GM19351 (cell line): ENCODE data around the gene LGALS9C.
"Not testable (repeated sequence)": the region's sequence is repeated elsewhere in the genome, so short reads cannot be mapped to it uniquely, and the experiment has no call there.

Experiments used
- ATAC-seq: cut with Tn5 transposase; IDR thresholded peaks from one replicate; pipeline ENCODE4 v1.9.1; 2021; ENCODE audit warnings: mild to moderate bottlenecking, moderate library complexity; ENCODE audit not compliant: unreplicated experiment

Gene LGALS9C

DNA sequence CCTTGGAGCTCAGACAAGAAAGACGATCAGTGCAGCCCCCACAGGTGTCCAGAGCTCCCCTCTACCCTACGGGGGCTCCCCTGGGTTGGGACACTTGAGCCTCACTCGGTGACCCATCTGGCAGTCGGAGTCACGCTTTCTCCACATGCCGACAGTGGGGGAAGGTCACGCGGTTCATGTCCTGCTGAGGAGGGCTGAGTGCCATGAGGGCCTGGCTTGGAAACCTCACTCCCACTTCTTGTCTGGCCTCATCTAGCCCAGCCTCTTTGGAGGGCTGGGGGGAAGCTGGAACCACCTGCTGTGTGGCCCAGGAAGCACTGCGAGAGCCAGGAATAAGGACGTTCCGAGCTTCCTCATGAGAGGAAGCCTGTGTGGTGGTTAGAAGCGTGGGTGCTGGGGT is 1.8 kb downstream of the LGALS9C start:
- ATAC-seq: not testable (repeated sequence)

DNA sequence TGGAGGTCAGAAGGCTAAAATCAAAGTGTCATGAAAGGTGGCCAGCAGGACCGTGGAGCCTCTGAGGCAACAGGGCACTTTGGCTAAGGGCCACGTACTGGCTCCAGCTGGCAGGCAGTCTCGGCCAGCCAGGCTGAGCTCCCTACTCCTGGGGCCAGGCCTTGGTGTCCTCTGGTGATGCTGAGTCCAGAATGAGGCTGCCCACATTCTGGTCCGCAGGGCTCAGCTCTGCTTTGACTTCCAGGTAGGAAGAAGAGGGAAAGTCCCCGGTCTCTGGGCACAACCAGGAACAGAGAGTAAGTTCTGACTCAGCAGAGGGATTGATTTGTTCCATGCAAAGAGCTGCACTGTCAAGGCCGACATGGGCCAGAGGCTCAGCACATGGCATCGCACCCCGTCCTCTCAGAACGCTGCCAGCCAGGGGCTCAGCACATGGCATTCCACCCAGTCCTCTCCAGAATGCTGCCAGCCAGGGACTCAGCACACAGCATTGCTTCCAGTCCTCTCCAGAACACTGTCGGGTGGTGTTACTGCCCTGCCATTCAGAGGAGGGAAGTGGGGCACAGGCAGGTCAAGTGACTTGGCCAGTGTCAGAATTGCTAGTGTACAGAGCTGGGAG is 2.5 kb downstream of the LGALS9C start:
- not testable (repeated sequence) for ATAC-seq

DNA sequence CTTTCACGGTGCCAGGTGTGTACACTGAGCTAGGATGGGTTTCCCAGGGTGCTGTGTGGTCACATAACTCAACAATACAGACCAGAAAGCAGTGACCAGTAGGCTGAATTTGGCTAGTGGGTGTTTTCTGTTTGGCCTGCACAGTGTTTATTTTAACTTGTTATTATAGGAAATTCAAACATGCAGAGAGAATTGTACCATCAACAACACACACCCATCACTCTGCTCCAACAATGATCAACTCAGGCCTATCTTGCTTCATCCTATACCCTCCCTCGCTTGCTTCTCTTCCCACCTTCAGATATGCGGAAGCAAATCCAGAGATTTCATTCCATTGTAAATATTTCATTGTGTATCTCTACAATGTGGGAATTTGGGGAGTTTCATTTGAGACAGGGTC is 5.2 kb downstream of the LGALS9C start:
- ATAC-seq: not testable (repeated sequence)

DNA sequence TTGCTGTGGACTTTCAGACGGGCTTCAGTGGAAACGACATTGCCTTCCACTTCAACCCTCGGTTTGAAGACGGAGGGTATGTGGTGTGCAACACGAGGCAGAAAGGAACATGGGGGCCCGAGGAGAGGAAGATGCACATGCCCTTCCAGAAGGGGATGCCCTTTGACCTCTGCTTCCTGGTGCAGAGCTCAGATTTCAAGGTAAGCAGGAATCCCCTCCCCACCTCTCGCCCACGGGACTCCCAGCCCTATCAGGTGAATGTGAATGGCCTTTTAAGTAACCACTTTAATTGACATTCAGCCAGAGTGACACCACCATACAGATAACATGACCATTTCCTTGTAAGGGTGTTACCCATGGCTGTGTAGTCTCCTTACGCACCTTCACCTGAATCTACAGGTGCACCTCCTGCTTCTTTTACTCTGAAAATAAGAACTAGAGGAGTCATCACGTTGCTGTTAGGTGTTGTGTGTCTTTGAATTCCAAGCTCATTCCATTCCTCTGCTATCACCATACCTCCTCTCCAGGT is 9.4 kb downstream of the LGALS9C start:
- ATAC-seq: not testable (repeated sequence)

DNA sequence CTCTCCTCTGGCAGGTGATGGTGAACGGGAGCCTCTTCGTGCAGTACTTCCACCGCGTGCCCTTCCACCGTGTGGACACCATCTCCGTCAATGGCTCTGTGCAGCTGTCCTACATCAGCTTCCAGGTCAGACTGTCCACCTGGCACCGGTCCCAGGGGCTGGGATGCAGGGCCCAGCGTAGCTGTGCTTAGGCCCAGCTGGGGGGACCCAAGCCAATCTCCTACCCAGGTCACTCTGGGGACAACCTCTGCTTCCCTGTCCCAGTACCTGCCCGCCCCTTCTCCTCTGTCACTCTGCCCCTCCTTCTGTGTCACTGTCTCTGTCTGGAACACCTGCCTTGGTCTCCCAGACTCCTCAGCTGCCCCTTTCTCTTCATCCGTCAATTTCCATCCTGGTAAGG is 11.0 kb downstream of the LGALS9C start:
- ATAC-seq: not testable (repeated sequence)

DNA sequence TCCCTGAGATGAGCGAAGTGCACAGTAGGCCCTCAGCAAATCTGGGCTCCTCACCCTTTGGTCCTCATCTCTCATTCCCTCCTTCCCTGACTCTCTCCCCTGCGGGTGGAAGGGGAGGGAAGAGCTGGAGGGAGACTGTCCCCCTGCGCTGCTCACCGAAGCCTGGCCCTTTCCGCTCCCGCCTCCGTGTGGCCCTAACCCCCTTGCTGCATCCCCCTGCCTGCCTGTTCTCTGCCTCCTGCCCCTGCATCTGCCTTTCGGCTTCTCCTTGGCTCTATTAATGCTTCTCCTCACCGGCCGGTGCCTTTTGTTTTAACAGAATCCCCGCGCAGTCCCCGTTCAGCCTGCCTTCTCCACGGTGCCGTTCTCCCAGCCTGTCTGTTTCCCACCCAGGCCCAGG is 12.0 kb downstream of the LGALS9C start:
- not testable (repeated sequence) for ATAC-seq

DNA sequence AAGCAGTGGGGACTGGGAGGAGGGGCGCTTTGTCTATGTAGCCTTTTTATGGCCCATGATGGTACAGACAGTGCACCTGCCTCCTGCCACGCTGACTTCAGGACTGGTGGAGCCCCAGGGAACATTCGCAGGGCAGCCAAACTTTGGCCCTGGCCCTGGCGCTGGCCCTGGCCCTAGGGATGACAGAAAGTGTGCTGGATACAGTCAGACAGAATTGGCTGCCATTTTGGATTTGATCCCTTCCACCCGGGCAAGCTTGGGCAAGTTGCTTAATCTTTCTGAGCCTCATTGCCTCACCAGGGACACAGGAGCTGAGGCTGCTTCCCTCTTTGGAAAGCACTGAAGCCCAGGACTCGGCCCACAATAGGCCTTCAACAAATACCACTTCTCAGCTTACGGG is 13.4 kb downstream of the LGALS9C start:
- ATAC-seq: not testable (repeated sequence)

DNA sequence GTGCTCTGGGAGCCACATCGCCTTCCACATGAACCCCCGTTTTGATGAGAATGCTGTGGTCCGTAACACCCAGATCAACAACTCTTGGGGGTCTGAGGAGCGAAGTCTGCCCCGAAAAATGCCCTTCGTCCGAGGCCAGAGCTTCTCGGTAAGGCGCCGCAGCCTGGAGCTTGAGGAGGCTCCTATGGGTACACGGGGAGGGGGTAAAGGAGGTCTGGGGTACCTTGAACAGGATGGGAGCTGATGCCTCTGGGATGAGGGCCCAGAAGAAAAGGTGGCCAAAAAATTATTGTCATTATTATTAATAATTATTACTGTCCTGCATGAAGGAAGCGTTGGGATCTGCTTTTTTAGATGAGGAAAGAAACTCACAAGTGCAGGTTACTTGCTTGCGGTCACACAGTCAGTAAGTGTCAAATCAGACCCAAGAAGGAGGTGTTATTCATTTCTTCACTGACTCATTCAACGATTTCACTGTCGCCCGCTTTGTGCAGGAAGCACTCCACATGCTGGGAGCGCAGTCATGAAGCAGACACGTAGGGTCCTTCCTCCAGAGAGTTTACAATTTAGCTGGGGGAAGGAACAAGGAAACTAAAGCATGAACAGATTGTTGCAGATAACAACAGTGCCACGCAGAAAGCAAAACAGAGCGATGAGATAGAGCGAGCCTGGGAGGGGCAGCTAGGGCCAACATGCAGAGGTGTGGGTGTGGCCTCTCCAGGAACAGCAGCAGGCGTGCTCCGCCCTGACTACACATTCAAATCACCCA is 16.3 kb downstream of the LGALS9C start:
- ATAC-seq: peak; percentile 69

DNA sequence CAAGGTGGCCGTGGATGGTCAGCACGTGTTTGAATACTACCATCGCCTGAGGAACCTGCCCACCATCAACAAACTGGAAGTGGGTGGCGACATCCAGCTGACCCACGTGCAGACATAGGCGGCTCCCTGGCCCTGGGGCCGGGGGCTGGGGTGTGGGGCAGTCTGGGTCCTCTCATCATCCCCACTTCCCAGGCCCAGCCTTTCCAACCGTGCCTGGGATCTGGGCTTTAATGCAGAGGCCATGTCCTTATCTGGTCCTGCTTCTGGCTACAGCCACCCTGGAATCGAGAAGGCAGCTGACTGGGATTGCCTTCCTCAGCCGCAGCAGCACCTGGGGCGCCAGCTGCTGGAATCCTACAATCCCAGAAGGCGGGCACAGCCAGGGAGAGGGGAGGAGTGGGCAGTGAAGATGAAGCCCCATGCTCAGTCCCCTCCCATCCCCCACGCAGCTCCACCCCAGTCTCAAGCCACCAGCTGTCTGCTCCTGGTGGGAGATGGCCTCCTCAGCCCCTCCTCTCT is 17.7 kb downstream of the LGALS9C start:
- ATAC-seq: not testable (repeated sequence)

DNA sequence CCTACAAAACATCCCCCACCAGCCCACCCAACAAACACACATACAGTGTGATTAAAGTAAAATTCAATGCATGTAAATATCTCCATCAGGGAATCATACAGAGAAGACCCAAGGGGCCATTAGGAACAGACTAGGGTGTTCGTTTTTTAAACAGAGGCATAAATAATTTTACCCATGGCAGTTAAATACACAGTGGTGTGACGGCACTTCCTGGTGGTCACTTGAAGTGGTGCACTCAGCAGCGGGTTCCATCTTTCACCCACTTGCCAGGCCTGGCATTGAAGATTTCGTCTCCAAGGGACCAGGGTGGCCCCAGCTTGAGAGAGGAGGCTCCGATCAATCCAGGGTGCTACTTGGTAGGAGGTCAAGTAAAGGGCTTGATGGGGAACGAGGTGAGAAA is 20.5 kb downstream of the LGALS9C start:
- ATAC-seq: not testable (repeated sequence)

DNA sequence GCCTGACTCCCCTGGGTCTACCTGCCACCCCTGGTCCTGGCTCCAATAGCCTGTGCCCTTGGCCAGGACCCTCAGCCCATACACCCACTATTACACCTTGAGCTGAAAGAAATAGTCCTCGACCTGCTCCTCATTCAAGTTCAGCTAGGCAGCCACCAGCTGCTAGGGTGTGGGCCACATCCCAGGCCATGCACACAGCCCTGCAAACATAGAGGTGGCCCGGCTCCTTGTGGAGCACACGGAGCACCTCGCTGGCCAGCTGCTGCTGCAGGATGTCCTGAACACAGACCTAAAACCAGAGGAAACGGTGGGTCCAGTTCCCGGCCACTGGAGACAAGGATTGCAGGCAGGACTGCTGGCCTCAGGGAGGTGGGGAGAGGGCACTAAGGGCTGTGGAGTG is 22.5 kb downstream of the LGALS9C start:
- not testable (repeated sequence) for ATAC-seq

DNA sequence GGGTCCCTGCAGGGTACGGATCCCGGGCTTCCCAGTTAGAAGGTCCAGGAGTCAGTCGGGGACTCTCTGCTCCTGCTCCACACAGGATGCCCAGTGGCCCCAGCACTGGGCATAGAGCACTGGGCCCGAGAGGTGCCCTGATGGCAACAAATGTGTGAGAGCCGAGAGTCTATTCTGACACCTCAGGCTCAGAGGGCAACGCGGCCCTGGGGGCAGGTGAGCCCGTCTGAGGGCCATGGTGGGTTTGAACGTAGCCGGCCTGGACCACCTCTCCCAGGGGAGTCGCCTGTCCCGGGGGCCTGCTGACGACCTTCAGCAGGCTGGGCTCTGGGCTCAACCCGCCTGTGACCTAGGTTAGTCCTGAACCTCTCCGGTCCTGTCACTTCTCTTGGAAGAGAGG is 23.2 kb downstream of the LGALS9C start:
- ATAC-seq: not testable (repeated sequence)

DNA sequence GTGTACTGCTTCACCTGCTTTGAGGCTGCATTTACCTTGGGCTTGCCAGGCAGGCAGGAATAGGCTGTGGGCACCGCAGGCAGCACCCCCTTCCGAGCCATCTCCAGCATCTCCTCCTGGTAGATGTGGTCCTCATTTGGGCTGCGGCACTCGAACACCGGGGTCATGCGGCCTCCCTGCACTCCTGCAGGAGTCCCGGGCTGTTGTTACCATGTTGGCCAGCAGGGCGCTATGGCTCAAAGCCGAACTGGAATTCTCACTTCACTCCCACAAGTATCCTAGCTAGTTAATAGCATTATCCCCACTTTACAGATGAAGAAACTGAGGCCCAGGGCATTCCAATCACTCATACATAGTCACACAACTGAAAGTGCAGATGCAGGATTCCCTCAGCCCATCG is 23.7 kb downstream of the LGALS9C start:
- ATAC-seq: not testable (repeated sequence)

DNA sequence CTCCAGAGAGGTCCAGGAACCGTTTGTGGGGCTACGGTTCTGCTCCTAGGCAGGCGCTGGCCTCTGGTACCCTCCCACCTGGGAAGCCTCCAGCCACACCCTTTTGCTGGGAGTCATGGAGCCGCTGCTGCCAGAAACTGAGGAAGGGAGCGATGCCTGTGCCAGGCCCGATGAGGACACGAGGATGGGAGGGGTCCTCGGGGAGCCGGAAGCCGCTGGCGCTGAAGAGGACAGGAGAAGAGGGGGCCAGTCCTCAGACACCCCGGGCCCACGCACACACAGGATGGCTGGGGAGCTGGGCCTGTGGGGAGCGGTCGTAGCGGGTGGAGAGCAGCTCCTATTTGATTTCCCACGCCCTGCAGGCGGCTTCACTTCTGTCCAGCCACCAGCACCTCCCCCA is 24.2 kb downstream of the LGALS9C start:
- ATAC-seq: not testable (repeated sequence)

DNA sequence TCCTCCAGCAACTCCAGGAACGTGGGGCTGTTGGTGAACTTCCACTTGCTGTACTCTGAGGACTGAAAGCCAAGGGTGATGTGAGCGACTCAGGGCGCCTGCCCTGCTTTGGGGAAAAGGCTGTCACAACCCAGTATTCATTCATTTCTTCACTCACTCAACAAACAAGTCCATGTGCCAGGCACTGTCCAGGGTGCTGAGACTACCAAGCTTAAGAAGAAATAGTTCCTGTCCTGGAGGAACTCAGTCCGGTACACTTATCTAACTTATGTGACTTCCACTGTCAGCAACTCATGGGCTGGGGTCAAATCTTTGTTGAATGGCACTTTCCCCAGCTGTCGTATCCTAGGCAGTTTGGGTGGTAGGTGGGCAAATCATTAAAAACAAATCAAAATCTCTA is 26.6 kb downstream of the LGALS9C start:
- not testable (repeated sequence) for ATAC-seq

DNA sequence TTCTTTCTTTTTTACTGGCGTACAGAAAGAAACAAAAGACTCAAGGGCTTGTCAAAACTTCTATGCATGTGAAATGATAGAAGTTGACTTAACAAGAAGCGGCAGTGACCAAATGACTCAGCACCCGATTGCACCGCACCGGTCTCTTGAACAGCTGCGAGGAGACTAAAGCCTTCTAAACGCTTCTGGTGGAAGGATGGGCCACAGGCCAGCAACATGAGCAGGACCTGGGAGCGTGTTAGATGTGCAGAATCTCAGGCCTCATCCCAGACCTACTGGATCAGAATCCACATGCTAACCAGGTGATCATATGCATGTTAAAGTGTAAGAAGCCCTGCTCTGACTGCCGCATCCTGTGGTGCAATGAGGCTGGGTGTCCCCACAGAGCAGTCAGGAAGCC is 31.1 kb downstream of the LGALS9C start:
- ATAC-seq: not testable (repeated sequence)

DNA sequence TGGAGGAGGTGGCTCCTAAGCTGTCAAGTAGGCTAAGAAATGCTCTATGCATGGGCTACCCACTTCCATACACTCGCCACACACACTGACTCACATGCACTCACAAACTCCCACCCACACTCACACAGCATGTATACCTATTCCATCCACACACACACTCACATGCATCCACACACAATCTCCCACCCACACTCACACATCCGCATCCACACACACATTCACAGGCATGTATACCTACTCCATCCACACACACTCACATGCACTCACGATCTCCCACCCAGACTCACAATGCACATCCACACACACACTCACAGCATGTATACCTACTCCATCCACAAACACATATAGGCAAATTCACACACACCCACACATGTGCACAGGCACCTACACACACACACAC is 32.1 kb downstream of the LGALS9C start:
- not testable (repeated sequence) for ATAC-seq

DNA sequence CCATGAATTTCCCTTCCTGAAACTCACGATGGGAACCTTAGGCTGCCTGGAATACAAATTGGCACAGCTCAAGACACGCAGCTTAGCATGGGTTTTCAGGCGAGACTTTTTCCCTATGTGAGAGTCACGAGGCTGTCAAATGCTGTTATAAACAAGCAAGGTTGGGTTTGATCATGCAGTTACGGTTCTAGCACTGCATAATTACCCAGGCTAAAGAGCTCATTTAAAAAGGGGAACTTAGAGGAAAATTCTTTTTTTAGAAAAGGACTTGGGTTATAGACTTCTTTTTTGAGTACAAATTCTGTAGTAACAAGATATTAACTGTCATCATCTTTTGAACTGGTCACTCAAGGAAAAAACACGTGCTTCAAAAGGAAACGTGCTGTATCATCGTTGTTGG is 44.5 kb downstream of the LGALS9C start:
- not testable (repeated sequence) for ATAC-seq

DNA sequence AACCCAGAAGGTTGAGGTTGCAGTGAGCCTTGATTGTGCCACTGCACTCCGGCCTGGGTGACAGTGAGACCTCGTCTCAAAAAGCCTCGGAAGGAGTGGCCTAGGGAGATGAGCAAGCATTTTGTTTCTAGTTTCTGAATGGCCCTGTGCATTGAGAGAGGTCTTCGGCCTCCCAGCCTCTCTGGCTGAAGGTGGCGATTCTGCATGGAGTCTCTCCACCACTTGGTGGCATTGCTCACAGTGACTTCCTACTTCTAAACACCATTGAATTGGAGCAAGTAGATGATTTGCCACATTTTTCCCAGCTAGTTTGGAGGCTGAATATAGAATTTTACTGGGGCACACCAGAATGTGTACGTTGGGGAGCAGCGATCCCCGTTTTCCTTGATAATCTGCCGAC is 48.4 kb downstream of the LGALS9C start:
- not testable (repeated sequence) for ATAC-seq

DNA sequence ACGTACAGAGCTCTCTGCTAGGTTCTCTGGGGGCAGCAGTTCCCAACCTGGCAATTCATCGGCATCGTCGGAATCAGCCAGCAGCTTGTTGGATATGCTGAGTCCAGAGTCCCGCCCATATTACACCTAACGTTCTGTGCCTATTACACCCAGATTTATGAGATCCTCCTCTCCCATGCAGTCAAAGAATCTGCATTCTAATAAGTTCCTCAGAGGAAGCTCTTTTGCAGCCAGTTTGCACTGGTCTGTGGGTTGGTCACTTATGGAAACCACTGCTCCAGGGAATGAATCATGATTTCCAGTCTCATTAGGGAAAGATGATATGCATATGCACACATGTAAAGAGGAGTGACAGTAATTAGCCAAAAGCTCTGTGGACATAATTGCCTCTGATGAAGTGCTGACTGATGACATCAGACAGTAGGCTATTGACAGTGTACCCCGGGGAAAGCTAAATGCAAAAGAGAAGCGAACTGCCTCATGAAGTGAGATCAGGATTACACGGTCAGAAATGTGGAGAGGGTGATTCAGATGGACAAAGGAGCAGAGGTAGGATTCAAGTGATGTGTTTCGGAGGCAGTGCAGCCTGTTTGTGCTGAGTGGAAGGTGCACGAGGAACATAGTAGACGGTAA is 49.7 kb downstream of the LGALS9C start:
- ATAC-seq: not testable (repeated sequence)

DNA sequence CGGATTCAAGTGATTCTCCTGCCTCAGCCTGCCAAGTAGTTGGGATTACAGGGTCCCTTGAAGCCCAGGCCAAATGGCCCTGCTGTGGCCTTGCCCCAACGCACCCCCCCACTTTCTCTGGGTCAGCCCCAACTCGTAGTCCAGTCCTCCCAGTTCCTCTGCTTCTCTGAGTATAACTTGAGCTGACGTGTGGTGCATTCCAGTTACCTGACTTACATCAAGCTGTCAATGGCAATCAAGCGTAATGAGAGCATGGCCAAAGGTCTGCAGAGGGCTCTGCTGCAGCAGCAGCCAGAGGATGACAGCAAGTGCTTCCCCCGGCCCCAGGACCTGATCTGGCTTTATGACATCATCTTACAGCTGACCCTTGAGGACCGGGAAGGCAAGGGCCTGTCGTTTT is 50.8 kb downstream of the LGALS9C start:
- ATAC-seq: not testable (repeated sequence)
